ENCODE measurements around the gene BCDIN3D. TPM values are rescaled to one million over a fixed set of nuclear protein-coding genes. Genes with fewer than 3 reads are reported as not detected.

Gene BCDIN3D
- total RNA-seq, 1 donor from 2014 or later: 5.3 TPM

DNA sequence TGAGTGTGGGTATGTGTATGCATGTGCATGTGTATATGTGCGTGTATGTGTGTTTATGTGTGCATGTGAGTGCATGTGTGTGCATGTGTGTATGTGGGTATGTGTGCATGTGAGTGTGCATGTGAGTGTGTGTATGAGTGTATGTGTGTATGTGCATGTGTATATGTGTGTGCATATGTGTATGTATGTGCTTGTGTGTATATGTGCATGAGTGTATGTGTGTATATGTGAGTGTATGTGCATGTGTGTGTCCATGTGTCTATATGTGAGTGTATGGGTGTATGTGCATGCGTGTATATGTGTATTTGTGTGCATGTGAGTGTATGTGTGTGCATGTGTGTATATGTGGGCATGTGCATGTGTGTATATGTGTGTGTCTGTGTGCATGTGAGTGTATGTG, 35.1 kb upstream of the BCDIN3D start:
- Mint-ChIP-seq H3K27ac (no peak overlapping the region), H3K4me3 (no peak overlapping the region), H3K9me3 (peaks cover 24% of the 10 kb centered on the region)

DNA sequence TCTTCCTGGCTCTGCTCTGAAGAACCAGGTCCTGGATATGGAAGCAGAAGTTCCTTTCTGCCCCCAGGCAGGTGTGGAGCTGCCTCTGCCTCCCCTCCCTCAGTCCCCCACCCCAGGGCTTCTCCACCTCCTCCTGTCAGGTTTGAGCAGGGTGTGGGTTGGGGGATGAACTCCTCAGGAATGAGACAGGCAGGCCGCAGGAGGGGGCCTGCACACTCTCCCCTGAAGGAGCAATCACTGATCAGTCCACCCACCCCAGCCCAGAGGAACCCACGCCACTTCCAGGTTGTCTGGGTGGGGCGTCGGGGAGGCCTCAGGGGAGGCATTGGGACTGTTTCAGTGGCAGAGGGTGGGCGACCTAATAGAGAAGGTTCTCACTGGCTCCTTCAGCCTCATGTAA, 34.2 kb upstream of the BCDIN3D start:
- peaks cover 2% of the 10 kb centered on the region for H3K27me3 Mint-ChIP-seq (ENCODE audit: low read depth)

More for the DNA sequence above, 35.1 kb upstream of the BCDIN3D start:
- peaks cover 9% of the 10 kb centered on the region for H3K4me1 Mint-ChIP-seq
- no peak for TF ChIP-seq CTCF (IDR thresholded peaks at IDR 0.05; ENCODE audit: unreplicated experiment)
- DNase-seq (ENCODE audit: low spot score in 2 of 2, unreplicated experiment in 2 of 2): no peak
- H3K36me3 Mint-ChIP-seq: no peaks in the 10 kb centered on the region
- peaks cover 4% of the 10 kb centered on the region for H3K27me3 Mint-ChIP-seq (ENCODE audit: low read depth)

DNA sequence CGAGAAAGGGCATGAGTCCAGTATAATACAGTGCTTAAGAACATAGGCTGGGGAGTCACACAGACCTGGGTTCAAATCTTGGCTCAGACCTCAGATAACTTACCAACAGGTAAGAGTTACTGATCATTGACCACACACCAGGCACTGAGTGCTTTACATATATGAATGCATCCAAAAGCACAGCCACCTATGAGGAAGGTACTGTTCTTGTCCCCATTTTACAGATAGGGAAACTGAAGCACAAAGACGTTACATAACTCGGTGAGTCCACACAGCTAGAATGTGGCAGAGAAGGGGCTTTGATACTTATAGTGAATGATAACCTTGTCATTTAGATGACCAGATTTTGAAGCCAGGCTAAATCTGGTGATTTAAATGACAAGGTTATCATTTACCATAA, 33.2 kb upstream of the BCDIN3D start:
- H3K36me3 Mint-ChIP-seq: no peaks in the 10 kb centered on the region
- no peak for TF ChIP-seq CTCF (IDR thresholded peaks at IDR 0.05; ENCODE audit: unreplicated experiment)
- H3K4me1 Mint-ChIP-seq: peaks cover 10% of the 10 kb centered on the region
- H3K27me3 Mint-ChIP-seq (ENCODE audit: low read depth): peaks cover 2% of the 10 kb centered on the region
- peaks cover 24% of the 10 kb centered on the region for H3K9me3 Mint-ChIP-seq
- H3K27ac Mint-ChIP-seq: no peak overlapping the region
- no peak overlapping the region for H3K4me3 Mint-ChIP-seq
- no peak for DNase-seq (ENCODE audit: low spot score in 2 of 2, unreplicated experiment in 2 of 2)

More for the DNA sequence above, 34.2 kb upstream of the BCDIN3D start:
- Mint-ChIP-seq H3K36me3 (no peaks in the 10 kb centered on the region), H3K27ac (no peak overlapping the region), H3K4me3 (no peak overlapping the region), H3K9me3 (peaks cover 24% of the 10 kb centered on the region), H3K4me1 (peaks cover 2% of the 10 kb centered on the region)
- DNase-seq (ENCODE audit: low spot score in 2 of 2, unreplicated experiment in 2 of 2): no peak
- TF ChIP-seq CTCF (IDR thresholded peaks at IDR 0.05; ENCODE audit: unreplicated experiment): no peak

- H3K4me1 Mint-ChIP-seq: peaks cover 14% of the 10 kb centered on the region
- H3K9me3 Mint-ChIP-seq: peaks cover 21% of the 10 kb centered on the region
- no peak for DNase-seq (ENCODE audit: low spot score in 2 of 2, unreplicated experiment in 2 of 2)
- H3K4me3 Mint-ChIP-seq: no peak overlapping the region
- H3K36me3 Mint-ChIP-seq: no peaks in the 10 kb centered on the region
- no peak overlapping the region for H3K27ac Mint-ChIP-seq
- no peak for TF ChIP-seq CTCF (IDR thresholded peaks at IDR 0.05; ENCODE audit: unreplicated experiment)
- H3K27me3 Mint-ChIP-seq (ENCODE audit: low read depth): peaks cover 2% of the 10 kb centered on the region
Observed at GRCh38 chr12:49875115-49875720, 32.3 kb upstream of the BCDIN3D start.

DNA sequence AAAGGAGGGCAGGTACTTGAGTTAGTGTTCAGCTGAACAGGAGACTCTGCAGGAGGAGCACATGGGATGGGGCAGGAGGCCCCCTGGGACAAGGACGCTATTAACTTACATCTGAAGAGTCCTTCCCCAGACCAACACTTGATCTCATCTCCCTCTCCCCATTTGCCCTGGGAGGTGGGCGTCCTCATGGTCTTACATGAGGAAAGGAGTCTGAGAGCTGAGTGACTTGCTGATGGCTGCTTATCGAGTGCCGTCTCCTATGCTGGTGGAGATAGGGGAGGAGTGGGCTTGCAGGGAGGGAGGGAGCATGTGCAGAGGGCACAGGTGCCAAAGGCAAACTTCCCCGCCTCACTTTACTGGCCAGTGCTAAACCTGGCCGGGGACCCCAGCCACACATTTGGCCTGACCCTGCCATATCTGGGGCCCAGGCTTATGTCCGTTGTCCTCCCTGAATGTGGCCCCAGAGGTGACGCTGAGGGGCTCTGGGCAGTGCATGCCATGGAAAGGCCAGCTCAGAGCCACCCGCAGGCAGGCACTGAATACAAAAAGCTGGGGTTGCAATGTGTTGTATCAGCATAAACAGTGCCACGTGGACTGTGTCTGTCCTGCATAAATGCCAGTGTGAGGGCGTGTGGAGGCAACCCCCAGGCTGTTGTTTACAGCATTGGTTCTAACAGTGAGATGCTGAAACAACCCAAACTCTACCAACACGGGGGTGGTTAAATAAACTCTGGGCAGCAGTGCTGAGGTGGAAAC, 31.4 kb upstream of the BCDIN3D start:
- no peaks in the 10 kb centered on the region for H3K36me3 Mint-ChIP-seq
- H3K27ac Mint-ChIP-seq: no peak overlapping the region
- no peak overlapping the region for H3K4me3 Mint-ChIP-seq
- peaks cover 14% of the 10 kb centered on the region for H3K9me3 Mint-ChIP-seq
- DNase-seq (ENCODE audit: low spot score in 2 of 2, unreplicated experiment in 2 of 2): no peak
- H3K27me3 Mint-ChIP-seq (ENCODE audit: low read depth): peaks cover 2% of the 10 kb centered on the region
- H3K4me1 Mint-ChIP-seq: peaks cover 23% of the 10 kb centered on the region
- TF ChIP-seq CTCF (IDR thresholded peaks at IDR 0.05; ENCODE audit: unreplicated experiment): no peak

Measured in mesothelial cell of epicardium (in vitro differentiated cells).